ENCODE measurements around the gene DHDDS. TPM values are rescaled to one million over a fixed set of nuclear protein-coding genes. Genes with fewer than 3 reads are reported as not detected.

Gene DHDDS
- total RNA-seq, 1 donor from 2014 or later = 41.1 TPM

DNA sequence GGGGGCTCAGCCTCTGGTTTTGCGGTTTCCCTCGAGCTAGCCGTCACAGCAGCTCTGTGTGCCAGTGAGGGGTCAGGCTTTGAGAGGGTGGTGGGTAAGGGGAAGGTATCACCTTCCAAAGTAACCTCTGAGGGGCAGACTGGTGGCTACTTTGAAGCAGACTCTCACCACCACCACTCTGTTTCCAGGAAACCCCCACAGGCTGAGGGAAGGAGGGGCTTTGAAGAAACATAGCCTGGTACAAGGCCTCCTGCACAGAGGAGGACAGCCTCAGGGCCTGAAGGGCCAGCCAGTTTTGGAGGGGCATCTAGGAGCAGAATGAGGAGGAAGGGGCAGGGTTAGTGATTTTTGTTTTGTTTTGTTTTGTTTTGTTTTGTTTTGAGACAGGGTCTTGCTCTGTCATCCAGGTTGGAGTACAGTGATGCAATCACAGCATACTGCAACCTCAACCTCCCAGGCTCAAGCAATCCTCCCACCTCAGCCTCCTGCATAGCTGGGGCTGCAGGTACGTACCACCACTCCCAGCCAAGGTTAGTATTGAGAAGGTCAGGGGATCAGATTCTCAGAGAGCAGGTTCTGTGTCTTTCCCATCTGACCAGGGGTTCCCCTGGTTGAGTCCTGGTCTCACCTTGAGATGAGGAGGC is 42.4 kb upstream of the DHDDS start:
- ATAC-seq = no peak
- Histone ChIP-seq H3K4me3 (no peak overlapping the region), H3K9me3 (no peaks in the 10 kb centered on the region), H3K27me3 (no peaks in the 10 kb centered on the region), H3K36me3 (no peaks in the 10 kb centered on the region), H3K27ac (no peak overlapping the region), H3K4me1 (no peaks in the 10 kb centered on the region)
- intact Hi-C loops (cut with DNase I) = no loop called here
- no peak for TF ChIP-seq CTCF (IDR thresholded peaks at IDR 0.05)
- DNase-seq = no peak

- DNase-seq (no peak), ATAC-seq (peak; percentile 71)
- intact Hi-C loops (cut with DNase I) = no loop called here
- Histone ChIP-seq H3K9me3 (no peaks in the 10 kb centered on the region), H3K27ac (no peak overlapping the region), H3K36me3 (no peaks in the 10 kb centered on the region), H3K4me1 (no peaks in the 10 kb centered on the region), H3K4me3 (no peak overlapping the region), H3K27me3 (no peaks in the 10 kb centered on the region)
- peak; percentile 42 for TF ChIP-seq CTCF (IDR thresholded peaks at IDR 0.05)
These were observed 40.7 kb upstream of the DHDDS start for GRCh38 chr1:26391450-26391849.

DNA sequence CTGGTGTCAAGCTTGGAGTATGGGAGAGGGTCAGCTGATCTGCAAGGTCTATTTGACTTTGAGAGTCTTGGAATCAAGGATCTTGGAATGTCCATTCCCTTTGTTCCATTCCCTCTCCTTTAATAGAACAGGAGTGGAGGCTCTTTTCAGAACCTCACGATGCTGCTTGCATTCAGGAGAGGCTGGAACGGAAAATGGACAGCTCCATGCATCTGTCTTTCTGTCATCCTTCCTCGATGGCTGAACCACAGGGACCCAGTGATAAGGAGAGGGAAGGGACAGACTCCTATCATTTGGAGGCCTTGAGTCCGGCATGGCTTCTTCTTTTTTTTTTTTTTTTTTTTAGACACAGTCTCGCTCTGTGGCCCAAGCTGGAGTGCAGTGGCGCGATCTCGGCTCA is 36.4 kb upstream of the DHDDS start:
- no peaks in the 10 kb centered on the region for H3K9me3 ChIP-seq
- no peak overlapping the region for H3K27ac ChIP-seq
- no peaks in the 10 kb centered on the region for H3K27me3 ChIP-seq
- intact Hi-C loops (cut with DNase I) = no loop called here
- DNase-seq (no peak), ATAC-seq (no peak)
- TF ChIP-seq CTCF (IDR thresholded peaks at IDR 0.05) = no peak
- H3K4me3 ChIP-seq = no peak overlapping the region
- no peaks in the 10 kb centered on the region for H3K36me3 ChIP-seq
- no peaks in the 10 kb centered on the region for H3K4me1 ChIP-seq

DNA sequence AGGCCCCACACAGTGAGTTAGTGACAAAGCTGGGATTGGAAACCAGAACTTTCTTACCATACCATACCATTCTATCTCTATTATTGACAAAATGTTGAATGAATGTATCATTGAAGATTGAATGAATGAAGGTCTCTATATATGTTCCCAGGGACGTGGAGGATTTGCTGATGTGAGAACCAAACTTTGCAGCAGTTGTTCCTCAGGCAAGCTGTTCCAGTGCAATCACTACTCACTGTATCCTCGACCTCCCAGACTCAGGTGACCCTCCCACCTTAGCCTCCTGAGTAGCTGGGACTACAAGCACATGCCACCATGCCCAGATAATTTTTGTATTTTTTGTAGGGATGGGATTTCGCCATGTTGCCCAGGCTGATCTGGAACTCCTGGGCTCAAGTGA is 33.1 kb upstream of the DHDDS start:
- Histone ChIP-seq H3K27me3 (no peaks in the 10 kb centered on the region), H3K4me1 (no peaks in the 10 kb centered on the region), H3K36me3 (no peaks in the 10 kb centered on the region), H3K27ac (no peak overlapping the region), H3K4me3 (no peak overlapping the region), H3K9me3 (no peaks in the 10 kb centered on the region)
- ATAC-seq (no peak), DNase-seq (no peak)
- intact Hi-C loops (cut with DNase I) = no loop called here
- no peak for TF ChIP-seq CTCF (IDR thresholded peaks at IDR 0.05)

- no peaks in the 10 kb centered on the region for H3K9me3 ChIP-seq
- intact Hi-C loops (cut with DNase I) = no loop called here
- no peaks in the 10 kb centered on the region for H3K27me3 ChIP-seq
- no peak for DNase-seq
- H3K27ac ChIP-seq = no peak overlapping the region
- no peak for ATAC-seq
- H3K4me1 ChIP-seq = no peaks in the 10 kb centered on the region
- TF ChIP-seq CTCF (IDR thresholded peaks at IDR 0.05) = no peak
- H3K4me3 ChIP-seq = no peak overlapping the region
- no peaks in the 10 kb centered on the region for H3K36me3 ChIP-seq
These were observed 30.2 kb upstream of the DHDDS start for GRCh38 chr1:26401891-26402290.

DNA sequence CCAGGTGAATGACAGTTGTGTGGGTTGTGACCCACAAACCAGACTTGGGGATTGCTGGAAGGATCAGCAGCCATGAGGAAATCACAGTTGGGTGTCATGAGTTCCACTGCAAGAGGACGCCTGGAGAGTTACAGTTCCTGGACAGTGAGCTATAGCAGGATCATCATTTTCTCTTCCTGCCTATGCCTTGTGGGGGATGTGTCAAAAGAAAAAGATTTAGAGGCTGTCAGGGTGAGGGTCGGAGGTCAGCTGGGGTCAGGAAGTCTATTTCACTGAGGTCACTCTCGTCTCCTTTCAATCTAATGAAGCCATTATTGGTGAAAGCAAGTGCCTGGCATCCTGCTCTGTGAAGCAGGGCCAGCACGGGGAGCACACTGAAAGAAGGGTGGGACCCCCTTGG is 28.5 kb upstream of the DHDDS start:
- Histone ChIP-seq H3K9me3 (no peaks in the 10 kb centered on the region), H3K4me3 (no peak overlapping the region), H3K4me1 (no peaks in the 10 kb centered on the region), H3K27ac (no peak overlapping the region), H3K36me3 (no peaks in the 10 kb centered on the region), H3K27me3 (no peaks in the 10 kb centered on the region)
- TF ChIP-seq CTCF (IDR thresholded peaks at IDR 0.05) = no peak
- intact Hi-C loops (cut with DNase I) = no loop called here
- no peak for DNase-seq
- no peak for ATAC-seq
